Measurements from ENCODE around the gene NRIP2. TPM values are rescaled to one million over a fixed set of nuclear protein-coding genes. Genes with fewer than 3 reads are reported as not detected.

NRIP2 gene
- total and polyA plus RNA-seq, 2 donors: 1.1 to 2.3 TPM

DNA sequence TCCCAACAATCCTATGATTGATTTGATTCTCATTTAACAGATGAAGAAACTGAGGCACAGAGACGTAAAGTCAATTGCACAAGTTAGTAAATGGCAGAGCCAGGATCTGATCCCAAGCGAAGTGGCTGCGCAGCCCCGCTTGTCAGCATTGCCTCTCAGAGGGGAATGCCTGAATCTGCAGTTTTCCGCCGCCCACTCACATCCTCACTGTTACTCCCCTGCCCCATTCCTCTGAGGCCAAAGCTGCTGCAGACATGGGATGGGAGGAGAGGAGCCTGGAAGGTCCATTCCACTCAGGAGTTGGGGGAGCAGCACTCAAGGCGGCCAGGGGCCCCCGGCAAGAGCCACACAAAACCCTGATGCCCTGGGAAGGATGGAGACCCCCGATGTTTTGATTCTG lies 1.0 kb downstream of the NRIP2 start:
- Histone ChIP-seq H3K4me3 (ENCODE audit: low read length in 2 of 2) (no peak overlapping the region), H3K4me1 (ENCODE audit: control insufficient read depth in 2 of 2, insufficient read depth in 2 of 2, low read length in 2 of 2) (peaks cover 0 to 2% of the 10 kb centered on the region in 2 donors), H3K27ac (ENCODE audit: low read depth in 1 of 2, low read length in 1 of 2) (no peak overlapping the region), H3K27me3 (ENCODE audit: control insufficient read depth in 2 of 2, insufficient read depth in 1 of 2, low read length in 1 of 2) (peaks cover 0 to 10% of the 10 kb centered on the region in 2 donors), H3K9me3 (ENCODE audit: control insufficient read depth in 2 of 2, insufficient read depth in 1 of 2, low read length in 1 of 2) (no peaks in the 10 kb centered on the region), H3K36me3 (ENCODE audit: control insufficient read depth in 2 of 2, insufficient read depth in 2 of 2, low read length in 1 of 2) (peaks cover 15 to 27% of the 10 kb centered on the region in 2 donors)
- WGBS: 97% methylated on average over 9 of the region's 9 CpGs
- DNase-seq (ENCODE audit: low read depth in 6 of 9, low spot score in 9 of 9): no peak

GRCh38 chr12:2833327-2833726 lies 1.5 kb downstream of the NRIP2 start:
- peaks cover 16 to 23% of the 10 kb centered on the region in 2 donors for H3K36me3 ChIP-seq (ENCODE audit: control insufficient read depth in 2 of 2, insufficient read depth in 2 of 2, low read length in 1 of 2)
- WGBS: 84% methylated on average over 5 of the region's 5 CpGs
- peaks cover 0 to 10% of the 10 kb centered on the region in 2 donors for H3K27me3 ChIP-seq (ENCODE audit: control insufficient read depth in 2 of 2, insufficient read depth in 1 of 2, low read length in 1 of 2)
- H3K4me3 ChIP-seq (ENCODE audit: low read length in 2 of 2): no peak overlapping the region
- H3K27ac ChIP-seq (ENCODE audit: low read depth in 1 of 2, low read length in 1 of 2): peak overlapping the region in 1 of 2 donors; percentile 13
- H3K4me1 ChIP-seq (ENCODE audit: control insufficient read depth in 2 of 2, insufficient read depth in 2 of 2, low read length in 2 of 2): peaks cover 0 to 2% of the 10 kb centered on the region in 2 donors
- H3K9me3 ChIP-seq (ENCODE audit: control insufficient read depth in 2 of 2, insufficient read depth in 1 of 2, low read length in 1 of 2): no peaks in the 10 kb centered on the region
- DNase-seq (ENCODE audit: low read depth in 6 of 9, low spot score in 9 of 9): no peak

DNA sequence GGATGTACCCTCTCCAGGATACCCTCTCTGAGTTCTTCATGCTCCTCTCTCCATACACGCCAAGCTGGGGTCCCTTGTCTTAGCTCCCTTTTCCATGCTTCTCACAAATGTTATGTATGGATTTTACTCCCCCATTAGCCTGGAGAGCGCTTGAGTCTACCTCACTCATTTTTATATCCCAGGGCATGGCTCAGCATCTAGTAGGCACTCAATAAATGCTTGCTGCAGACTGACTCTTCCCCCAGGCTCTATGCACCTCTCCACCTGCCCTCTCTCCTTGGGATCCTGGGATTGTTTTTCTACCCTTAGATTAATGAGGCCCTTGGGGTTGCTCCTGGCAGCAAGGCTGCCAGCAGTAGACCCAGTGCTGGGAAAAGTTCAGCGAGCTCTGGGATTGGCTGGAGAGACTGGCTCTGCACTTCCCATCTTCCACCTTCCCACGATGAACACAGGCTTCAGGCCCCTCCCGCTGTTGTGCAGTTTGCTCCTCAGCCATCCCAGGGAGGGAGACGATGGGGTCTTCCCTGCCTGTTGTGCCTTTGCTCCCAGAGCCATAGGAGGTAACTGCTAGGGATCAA lies 2.2 kb downstream of the NRIP2 start:
- no peak for DNase-seq (ENCODE audit: low read depth in 6 of 9, low spot score in 9 of 9)
- peaks cover 0 to 10% of the 10 kb centered on the region in 2 donors for H3K27me3 ChIP-seq (ENCODE audit: control insufficient read depth in 2 of 2, insufficient read depth in 1 of 2, low read length in 1 of 2)
- peaks cover 0 to 2% of the 10 kb centered on the region in 2 donors for H3K4me1 ChIP-seq (ENCODE audit: control insufficient read depth in 2 of 2, insufficient read depth in 2 of 2, low read length in 2 of 2)
- no peaks in the 10 kb centered on the region for H3K9me3 ChIP-seq (ENCODE audit: control insufficient read depth in 2 of 2, insufficient read depth in 1 of 2, low read length in 1 of 2)
- no peak overlapping the region for H3K4me3 ChIP-seq (ENCODE audit: low read length in 2 of 2)
- no peak overlapping the region for H3K27ac ChIP-seq (ENCODE audit: low read depth in 1 of 2, low read length in 1 of 2)
- peaks cover 23% of the 10 kb centered on the region in 2 donors for H3K36me3 ChIP-seq (ENCODE audit: control insufficient read depth in 2 of 2, insufficient read depth in 2 of 2, low read length in 1 of 2)
- 90% methylated on average over 6 of the region's 6 CpGs for WGBS

DNA sequence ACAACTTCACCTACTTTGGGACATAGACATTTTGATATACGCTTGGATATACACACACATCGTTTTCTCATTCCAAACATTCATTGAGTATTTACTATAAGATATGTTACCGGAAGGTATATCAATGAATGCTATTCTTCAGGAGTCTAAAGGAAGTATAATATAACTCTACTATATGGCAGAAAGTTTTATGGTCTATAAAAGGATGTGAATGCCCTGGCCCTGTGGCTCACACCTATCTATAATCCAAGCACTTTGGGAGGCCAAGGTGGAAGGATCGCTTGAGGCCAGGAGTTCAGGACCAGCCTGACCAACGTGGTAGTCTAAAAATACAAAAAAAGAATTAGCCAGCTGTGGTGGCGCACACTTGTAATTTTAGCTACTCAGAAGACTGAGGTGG lies 5.6 kb downstream of the NRIP2 start:
- Histone ChIP-seq H3K4me3 (ENCODE audit: low read length in 2 of 2) (no peak overlapping the region), H3K27ac (ENCODE audit: low read depth in 1 of 2, low read length in 1 of 2) (no peak overlapping the region), H3K27me3 (ENCODE audit: control insufficient read depth in 2 of 2, insufficient read depth in 1 of 2, low read length in 1 of 2) (peaks cover 0 to under 1% of the 10 kb centered on the region in 2 donors), H3K4me1 (ENCODE audit: control insufficient read depth in 2 of 2, insufficient read depth in 2 of 2, low read length in 2 of 2) (no peaks in the 10 kb centered on the region), H3K9me3 (ENCODE audit: control insufficient read depth in 2 of 2, insufficient read depth in 1 of 2, low read length in 1 of 2) (no peaks in the 10 kb centered on the region), H3K36me3 (ENCODE audit: control insufficient read depth in 2 of 2, insufficient read depth in 2 of 2, low read length in 1 of 2) (peaks cover 50 to 55% of the 10 kb centered on the region in 2 donors)
- WGBS: 98% methylated on average over 6 of the region's 6 CpGs
- no peak for DNase-seq (ENCODE audit: low read depth in 6 of 9, low spot score in 9 of 9)

- 93% methylated on average over 14 of the region's 14 CpGs for WGBS
These were observed 7.9 kb downstream of the NRIP2 start for GRCh38 chr12:2826721-2827515.

GRCh38 chr12:2826036-2826435 lies 8.8 kb downstream of the NRIP2 start:
- Histone ChIP-seq H3K4me3 (ENCODE audit: low read length in 2 of 2) (no peak overlapping the region), H3K27ac (ENCODE audit: low read depth in 1 of 2, low read length in 1 of 2) (no peak overlapping the region), H3K9me3 (ENCODE audit: control insufficient read depth in 2 of 2, insufficient read depth in 1 of 2, low read length in 1 of 2) (no peaks in the 10 kb centered on the region), H3K36me3 (ENCODE audit: control insufficient read depth in 2 of 2, insufficient read depth in 2 of 2, low read length in 1 of 2) (peaks cover 79 to 80% of the 10 kb centered on the region in 2 donors), H3K27me3 (ENCODE audit: control insufficient read depth in 2 of 2, insufficient read depth in 1 of 2, low read length in 1 of 2) (no peaks in the 10 kb centered on the region), H3K4me1 (ENCODE audit: control insufficient read depth in 2 of 2, insufficient read depth in 2 of 2, low read length in 2 of 2) (no peaks in the 10 kb centered on the region)
- 98% methylated on average over 3 of the region's 3 CpGs for WGBS
- no peak for DNase-seq (ENCODE audit: low read depth in 6 of 9, low spot score in 9 of 9)

More at GRCh38 chr12:2826721-2827515, 7.9 kb downstream of the NRIP2 start:
- Histone ChIP-seq H3K4me3 (ENCODE audit: low read length in 2 of 2) (no peak overlapping the region), H3K36me3 (ENCODE audit: control insufficient read depth in 2 of 2, insufficient read depth in 2 of 2, low read length in 1 of 2) (peaks cover 73 to 78% of the 10 kb centered on the region in 2 donors), H3K9me3 (ENCODE audit: control insufficient read depth in 2 of 2, insufficient read depth in 1 of 2, low read length in 1 of 2) (no peaks in the 10 kb centered on the region), H3K4me1 (ENCODE audit: control insufficient read depth in 2 of 2, insufficient read depth in 2 of 2, low read length in 2 of 2) (no peaks in the 10 kb centered on the region), H3K27me3 (ENCODE audit: control insufficient read depth in 2 of 2, insufficient read depth in 1 of 2, low read length in 1 of 2) (no peaks in the 10 kb centered on the region), H3K27ac (ENCODE audit: low read depth in 1 of 2, low read length in 1 of 2) (no peak overlapping the region)
- no peak for DNase-seq (ENCODE audit: low read depth in 6 of 9, low spot score in 9 of 9)

DNA sequence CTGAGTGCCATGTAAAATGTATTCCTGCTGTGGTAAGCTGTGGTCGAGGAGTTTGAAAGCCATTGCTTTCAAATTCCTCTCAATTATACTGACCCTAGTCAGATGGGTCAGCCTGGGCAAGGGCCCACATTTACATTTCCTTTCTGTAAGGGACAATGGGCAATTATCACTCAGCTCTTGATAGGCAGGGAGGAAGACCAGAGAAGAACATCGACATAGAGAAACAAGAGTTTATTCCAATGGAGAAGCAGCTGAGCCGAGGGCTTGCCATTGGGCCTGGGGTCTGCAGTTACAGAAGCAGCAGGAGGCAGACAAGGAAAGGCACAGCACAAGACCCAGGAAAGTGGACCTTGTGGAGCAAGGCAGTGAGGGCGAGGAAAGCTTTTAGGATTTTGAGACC lies 9.7 kb downstream of the NRIP2 start:
- Histone ChIP-seq H3K36me3 (ENCODE audit: control insufficient read depth in 2 of 2, insufficient read depth in 2 of 2, low read length in 1 of 2) (peaks cover 82 to 83% of the 10 kb centered on the region in 2 donors), H3K27me3 (ENCODE audit: control insufficient read depth in 2 of 2, insufficient read depth in 1 of 2, low read length in 1 of 2) (no peaks in the 10 kb centered on the region), H3K4me3 (ENCODE audit: low read length in 2 of 2) (no peak overlapping the region), H3K27ac (ENCODE audit: low read depth in 1 of 2, low read length in 1 of 2) (no peak overlapping the region), H3K9me3 (ENCODE audit: control insufficient read depth in 2 of 2, insufficient read depth in 1 of 2, low read length in 1 of 2) (no peaks in the 10 kb centered on the region), H3K4me1 (ENCODE audit: control insufficient read depth in 2 of 2, insufficient read depth in 2 of 2, low read length in 2 of 2) (no peaks in the 10 kb centered on the region)
- no peak for DNase-seq (ENCODE audit: low read depth in 6 of 9, low spot score in 9 of 9)
- WGBS: 97% methylated on average over 4 of the region's 4 CpGs

DNA sequence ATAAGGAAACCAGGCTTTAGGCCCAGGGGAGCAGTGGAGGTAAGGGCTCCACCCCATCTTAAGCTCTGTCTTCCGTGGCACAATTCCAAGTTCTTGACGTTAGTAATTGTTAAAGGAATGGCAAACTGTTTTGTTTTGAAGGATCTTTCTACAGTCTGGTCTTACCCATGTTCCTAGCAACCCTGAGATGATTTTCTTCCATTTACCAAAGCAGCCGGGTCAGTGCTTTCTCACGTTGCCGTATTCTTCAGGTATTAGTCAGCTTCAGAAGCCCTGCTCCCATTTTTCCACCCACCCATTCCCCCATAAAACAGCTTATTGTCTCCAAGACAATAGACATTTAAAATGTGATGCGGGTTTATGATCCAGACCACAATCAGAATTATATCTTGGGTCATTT lies 10.3 kb downstream of the NRIP2 start:
- H3K27ac ChIP-seq (ENCODE audit: low read depth in 1 of 2, low read length in 1 of 2): no peak overlapping the region
- 98% methylated on average over 6 of the region's 6 CpGs for WGBS
- DNase-seq (ENCODE audit: low read depth in 6 of 9, low spot score in 9 of 9): no peak
- no peaks in the 10 kb centered on the region for H3K4me1 ChIP-seq (ENCODE audit: control insufficient read depth in 2 of 2, insufficient read depth in 2 of 2, low read length in 2 of 2)
- H3K4me3 ChIP-seq (ENCODE audit: low read length in 2 of 2): no peak overlapping the region
- H3K36me3 ChIP-seq (ENCODE audit: control insufficient read depth in 2 of 2, insufficient read depth in 2 of 2, low read length in 1 of 2): peaks cover 86% of the 10 kb centered on the region in 2 donors
- no peaks in the 10 kb centered on the region for H3K27me3 ChIP-seq (ENCODE audit: control insufficient read depth in 2 of 2, insufficient read depth in 1 of 2, low read length in 1 of 2)
- no peaks in the 10 kb centered on the region for H3K9me3 ChIP-seq (ENCODE audit: control insufficient read depth in 2 of 2, insufficient read depth in 1 of 2, low read length in 1 of 2)

- 96% methylated on average over 7 of the region's 7 CpGs for WGBS
- Histone ChIP-seq H3K4me1 (ENCODE audit: control insufficient read depth in 2 of 2, insufficient read depth in 2 of 2, low read length in 2 of 2) (no peaks in the 10 kb centered on the region), H3K27ac (ENCODE audit: low read depth in 1 of 2, low read length in 1 of 2) (no peak overlapping the region)
These were observed 11.4 kb downstream of the NRIP2 start for GRCh38 chr12:2823483-2823882.

More at GRCh38 chr12:2823483-2823882, 11.4 kb downstream of the NRIP2 start:
- H3K9me3 ChIP-seq (ENCODE audit: control insufficient read depth in 2 of 2, insufficient read depth in 1 of 2, low read length in 1 of 2): no peaks in the 10 kb centered on the region
- DNase-seq (ENCODE audit: low read depth in 6 of 9, low spot score in 9 of 9): no peak
- no peaks in the 10 kb centered on the region for H3K27me3 ChIP-seq (ENCODE audit: control insufficient read depth in 2 of 2, insufficient read depth in 1 of 2, low read length in 1 of 2)
- H3K36me3 ChIP-seq (ENCODE audit: control insufficient read depth in 2 of 2, insufficient read depth in 2 of 2, low read length in 1 of 2): peaks cover 88 to 90% of the 10 kb centered on the region in 2 donors
- no peak overlapping the region for H3K4me3 ChIP-seq (ENCODE audit: low read length in 2 of 2)

Data from thymus (tissue), 11 donors.